GM21447 (cell line): Measurements from ENCODE around the gene GPR180.
"Not testable (repeated sequence)": the region's sequence is repeated elsewhere in the genome, so short reads cannot be mapped to it uniquely, and the experiment has no call there.

Experiments used
- ATAC-seq: cut with Tn5 transposase; IDR thresholded peaks from one replicate; pipeline ENCODE4 v1.9.1; 2021; ENCODE audit not compliant: unreplicated experiment

Gene GPR180

DNA sequence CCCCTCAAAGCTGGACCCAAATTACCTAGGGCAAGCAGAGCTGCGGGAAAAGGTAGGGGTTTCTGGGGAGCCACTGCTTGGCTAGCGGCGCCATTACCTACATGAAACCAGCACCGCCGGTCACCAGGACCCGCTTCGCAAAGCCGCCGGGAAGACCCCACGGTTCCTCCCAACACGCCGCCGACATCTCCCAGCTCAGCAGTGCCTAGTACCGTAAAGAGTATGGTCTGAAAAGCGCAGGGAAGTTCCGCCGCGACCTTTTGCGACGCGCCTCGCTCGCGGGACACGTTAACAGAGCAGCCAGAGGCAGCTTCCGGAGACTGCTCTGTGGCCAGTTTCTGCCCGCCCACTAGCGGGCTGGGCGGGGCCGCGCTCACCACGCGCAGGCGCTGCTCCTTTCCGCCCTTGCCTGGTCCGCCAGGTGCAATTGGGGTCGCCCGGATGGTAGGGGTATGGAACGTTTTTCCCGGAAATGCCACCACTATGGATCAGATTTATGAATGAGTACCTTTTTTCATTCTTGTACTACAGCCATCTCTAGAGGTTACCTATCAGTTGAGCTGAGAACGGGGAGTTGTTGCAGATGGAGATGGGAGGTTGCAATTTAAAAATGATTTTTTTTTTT is 5.6 kb upstream of the GPR180 start, which contains the start of gene TGDS:
Gene TGDS (minus strand): TSS at position 203 of the 625 bp plus-strand sequence. CDS start 16 bp downstream, at position 187.
- ATAC-seq, result peak; percentile 95

GRCh38 chr13:94596575-94596971 is 5.1 kb upstream of the GPR180 start:
- no peak for ATAC-seq

DNA sequence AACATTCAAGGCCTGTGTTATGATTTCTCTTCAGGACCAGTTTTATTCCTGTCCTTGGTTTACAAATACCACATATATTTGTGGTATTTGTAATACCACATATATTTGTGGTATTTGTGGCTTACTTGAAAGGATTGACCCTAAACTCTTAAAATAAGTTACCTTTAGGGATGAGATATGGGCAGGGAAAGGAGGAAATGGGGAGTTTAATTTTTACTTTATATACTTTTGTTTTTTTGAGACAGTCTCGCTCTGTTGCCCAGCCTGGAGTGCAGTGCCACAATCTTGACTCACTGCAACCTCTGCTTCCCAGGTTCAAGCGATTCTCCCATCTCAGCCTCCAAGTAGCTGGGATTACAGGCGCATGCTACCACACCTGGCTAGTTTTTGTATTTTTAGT is 3.4 kb upstream of the GPR180 start:
- ATAC-seq, result no peak

- no peak for ATAC-seq
These were observed 1.8 kb upstream of the GPR180 start for GRCh38 chr13:94599877-94600276.

DNA sequence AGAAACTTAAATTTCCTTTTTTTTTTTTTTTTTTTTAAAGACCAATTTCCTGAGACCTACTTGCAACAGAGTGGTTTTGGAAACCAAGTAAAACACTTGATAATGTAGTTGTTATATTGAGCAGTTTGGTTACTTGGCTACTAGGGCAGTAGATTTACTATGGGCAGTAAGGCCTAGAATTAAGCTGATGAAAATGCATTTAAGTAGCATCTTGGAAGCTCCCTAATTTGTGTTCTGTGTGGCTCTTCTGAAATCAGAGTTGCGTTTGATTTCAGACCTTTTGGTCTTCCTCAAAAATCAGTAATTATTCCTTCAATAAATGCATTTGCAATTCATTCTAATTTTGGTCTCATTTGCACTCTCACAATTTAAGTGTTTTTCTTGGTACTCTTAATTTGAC is 810 bp downstream of the GPR180 start:
- ATAC-seq, result no peak

DNA sequence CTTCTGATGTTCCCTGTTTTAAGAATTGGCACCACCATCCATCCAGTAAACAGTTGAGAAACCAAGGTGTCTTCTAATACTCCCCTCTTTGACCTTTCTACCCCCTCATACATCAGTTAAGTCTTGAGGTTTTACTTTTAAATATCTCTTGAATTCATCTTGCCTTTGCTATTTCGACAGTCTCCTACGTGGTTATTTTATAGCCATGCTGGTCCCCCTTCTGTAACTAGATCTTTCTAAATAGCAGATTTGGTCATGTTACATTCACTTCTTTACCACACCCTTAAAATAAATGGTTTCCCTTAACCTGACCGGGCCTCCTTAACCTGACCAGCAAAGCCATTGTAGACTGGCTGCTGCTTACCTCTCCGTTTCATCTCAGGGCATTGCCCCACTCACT is 5.4 kb downstream of the GPR180 start:
- ATAC-seq, result no peak

DNA sequence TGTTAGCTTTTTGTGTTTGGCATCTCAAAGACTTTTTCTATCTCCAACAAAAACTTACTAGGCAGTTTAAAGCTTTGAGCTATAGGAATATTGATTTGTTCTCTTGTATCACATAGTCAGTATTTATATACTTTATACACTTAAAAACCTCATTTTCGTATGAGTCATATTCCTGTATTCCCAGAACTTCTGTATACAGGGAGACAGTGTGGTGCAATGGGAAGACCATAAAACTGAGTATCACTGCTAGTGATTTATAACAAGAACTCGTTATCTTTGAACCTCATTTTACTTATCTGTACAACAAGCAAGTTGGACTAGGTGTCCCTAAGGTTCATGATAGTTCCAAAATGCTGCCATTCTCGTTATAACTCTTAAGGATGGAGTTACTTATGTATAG is 6.3 kb downstream of the GPR180 start:
- no peak for ATAC-seq

DNA sequence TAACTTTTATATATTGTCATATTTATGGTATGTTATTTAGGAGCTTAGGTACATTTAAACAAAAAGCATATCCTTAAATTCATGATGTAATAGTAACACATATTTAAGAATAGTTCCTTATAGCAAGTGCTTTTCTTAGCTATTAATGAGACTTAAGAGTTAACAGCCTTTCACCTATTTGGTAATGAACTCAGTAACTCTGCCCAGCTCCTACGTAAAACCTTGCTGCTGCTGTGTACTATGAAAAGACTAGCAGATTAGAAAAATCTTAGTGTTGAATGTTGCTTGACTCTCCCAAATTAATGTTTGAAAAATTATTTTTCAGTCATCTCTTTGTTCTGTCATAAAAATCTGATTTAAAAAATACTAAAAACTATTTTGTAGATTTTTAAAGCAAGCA is 6.9 kb downstream of the GPR180 start:
- ATAC-seq, result no peak

DNA sequence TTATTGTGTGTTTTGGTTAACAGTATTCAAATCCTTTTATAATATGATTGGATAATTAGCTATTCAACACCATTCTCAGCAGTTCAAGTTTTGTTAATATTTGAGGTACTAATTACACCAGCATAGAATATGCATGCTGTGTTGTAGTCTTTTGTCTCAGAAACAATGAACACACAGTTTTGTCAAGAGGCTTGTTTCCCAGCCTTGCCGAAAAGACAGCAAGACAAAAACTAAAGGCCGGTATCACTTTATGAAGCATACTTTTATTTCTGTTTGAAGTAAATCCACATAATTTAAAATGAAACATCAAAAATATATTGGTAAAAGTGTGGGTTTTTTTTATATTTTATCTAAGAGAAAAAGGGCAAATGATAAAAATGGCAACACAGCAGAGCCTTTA is 7.5 kb downstream of the GPR180 start:
- no peak for ATAC-seq

GRCh38 chr13:94610475-94610874 is 8.8 kb downstream of the GPR180 start:
- ATAC-seq, result no peak

DNA sequence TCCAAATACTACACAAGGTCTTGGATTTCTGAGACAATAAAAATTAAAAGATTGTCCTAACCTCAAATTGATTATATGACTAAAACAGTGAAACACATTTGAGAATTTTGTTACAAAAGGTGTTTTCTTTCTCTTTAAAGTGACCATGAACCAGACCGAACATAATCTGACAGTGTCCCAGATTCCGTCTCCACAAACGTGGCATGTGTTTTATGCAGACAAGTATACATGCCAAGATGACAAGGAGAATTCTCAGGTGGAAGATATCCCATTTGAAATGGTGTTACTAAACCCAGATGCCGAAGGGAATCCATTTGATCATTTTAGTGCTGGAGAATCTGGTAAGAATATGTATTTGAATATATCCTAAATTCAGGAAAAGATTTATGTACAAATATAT is 10.4 kb downstream of the GPR180 start:
- no peak for ATAC-seq

GRCh38 chr13:94613051-94613450 is 11.4 kb downstream of the GPR180 start:
- ATAC-seq, result no peak

- ATAC-seq, result peak; percentile 55
These were observed 15.8 kb downstream of the GPR180 start for GRCh38 chr13:94617389-94618000.

- ATAC-seq, result peak; percentile 77
These were observed 18.7 kb downstream of the GPR180 start for GRCh38 chr13:94620286-94620896.

DNA sequence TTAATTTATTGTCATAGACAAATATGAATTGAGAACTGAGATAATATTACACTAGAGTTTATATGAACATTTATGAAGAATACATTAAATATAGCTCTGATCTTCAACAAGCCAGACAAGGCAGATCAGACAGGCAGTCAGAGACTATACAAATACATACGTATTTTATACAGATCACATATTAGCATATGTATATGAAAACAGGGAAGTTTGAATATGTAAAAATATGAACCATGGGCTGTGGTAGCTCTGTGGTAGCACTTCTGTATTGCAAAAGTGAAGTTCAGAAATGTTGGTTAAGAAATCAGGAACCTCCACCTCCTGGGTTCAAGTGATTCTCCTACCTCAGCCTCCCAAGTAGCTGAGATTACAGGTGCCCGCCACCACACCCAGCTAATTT is 20.7 kb downstream of the GPR180 start:
- no peak for ATAC-seq

- ATAC-seq, result no peak
These were observed 21.7 kb downstream of the GPR180 start for GRCh38 chr13:94623316-94623715.

DNA sequence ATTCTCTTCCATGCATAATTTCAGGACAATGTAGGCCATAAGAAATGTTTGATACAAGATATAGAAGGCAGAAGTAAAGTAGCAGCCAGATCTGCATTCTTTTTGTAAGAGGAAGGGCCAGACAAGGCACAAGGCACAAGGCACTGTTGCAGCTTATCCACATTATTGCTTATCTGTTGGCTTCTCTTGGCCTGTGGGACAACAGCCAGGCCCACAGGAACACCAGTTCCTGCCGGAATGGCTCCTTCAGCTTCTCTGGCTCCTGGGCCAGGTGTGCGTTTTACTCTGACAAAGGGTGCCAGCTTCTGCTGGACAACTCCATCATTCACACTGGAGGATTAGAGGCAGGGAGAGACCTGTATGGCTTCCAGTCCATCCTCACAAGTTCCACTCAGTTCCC is 29.2 kb downstream of the GPR180 start:
- no peak for ATAC-seq

GRCh38 chr13:94632226-94632980 is 30.7 kb downstream of the GPR180 start:
- no peak for ATAC-seq

DNA sequence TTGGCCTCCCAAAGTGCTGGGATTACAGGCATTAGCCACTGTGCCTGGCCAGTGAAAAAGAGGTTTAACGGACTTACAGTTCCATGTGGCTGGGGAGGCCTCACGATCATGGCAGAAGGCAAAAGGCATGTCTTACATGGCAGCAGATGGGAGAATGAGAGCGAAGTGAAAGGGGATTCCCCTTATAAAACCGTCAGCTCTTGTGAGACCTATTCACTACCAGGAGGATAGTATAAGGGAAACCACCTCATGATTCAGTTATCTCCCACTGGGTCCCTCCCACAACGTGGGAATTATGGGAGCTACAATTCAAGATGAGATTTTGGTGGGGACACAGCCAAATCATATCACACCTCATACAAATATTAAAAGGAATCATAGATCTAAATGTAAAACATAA is 34.4 kb downstream of the GPR180 start:
- ATAC-seq, result not testable (repeated sequence)

DNA sequence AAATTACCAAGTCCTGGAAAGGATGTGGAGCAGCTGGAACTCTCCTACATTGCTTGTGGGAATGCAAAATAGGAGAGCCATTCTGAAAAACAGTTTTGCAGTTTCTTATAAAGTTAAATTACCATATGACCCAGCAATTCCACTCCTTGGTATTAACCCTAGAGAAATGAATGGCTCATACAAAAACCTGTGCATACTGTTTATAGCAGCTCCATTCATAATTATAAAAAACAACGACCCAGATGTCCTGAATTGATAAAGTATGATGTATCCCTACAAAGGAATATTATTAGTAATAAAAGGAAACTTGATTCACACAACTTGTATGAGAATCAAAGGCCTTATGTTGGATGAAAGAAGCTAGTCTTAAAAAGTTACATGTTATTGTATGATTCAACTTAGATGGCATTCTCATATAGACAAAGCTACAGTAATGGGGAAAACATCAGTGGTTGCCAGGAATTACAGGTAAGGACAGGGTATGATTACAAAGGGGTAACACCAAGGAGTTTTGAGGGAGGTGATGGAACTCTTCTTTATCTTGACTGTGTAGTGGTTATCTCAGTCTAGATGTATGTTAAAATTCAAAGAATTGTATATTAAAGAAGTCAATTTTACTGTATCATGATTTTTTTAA is 35.4 kb downstream of the GPR180 start:
- no peak for ATAC-seq

DNA sequence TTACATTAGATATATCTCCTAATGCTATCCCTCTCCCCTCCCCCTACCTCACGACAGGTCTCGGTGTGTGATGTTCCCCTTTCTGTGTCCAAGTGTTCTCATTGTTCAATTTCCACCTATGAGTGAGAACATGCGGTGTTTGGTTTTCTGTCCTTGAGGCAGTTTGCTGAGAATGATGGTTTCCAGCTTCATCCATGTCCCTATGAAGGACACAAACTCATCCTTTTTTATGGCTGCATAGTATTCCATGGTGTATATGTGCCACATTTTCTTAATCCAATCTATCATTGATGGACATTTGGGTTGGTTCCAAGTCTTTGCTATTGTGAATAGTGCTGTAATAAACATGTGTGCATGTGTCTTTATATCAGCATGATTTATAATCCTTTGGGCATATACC is 36.0 kb downstream of the GPR180 start:
- ATAC-seq, result not testable (repeated sequence)
